Measurements from ENCODE around the gene NRG2.

NRG2 gene

DNA sequence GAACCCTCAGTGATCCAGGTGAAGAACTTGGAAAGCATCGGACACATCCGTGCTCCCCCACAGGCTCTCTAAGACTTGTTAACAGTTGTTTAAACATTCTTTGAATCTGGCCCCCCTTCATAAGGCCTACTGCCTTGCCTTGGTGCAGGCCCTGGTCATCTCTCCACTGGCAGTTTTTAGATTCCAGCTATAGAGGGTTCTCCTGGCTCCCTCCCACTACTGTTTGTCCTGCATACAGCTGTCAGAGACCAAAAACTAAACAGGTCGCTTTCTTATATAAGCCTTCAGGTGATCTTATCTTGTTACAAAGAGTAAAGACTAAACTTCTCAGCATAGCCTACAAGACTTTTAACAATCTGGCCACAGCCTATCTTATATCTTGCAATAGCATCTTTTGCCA lies 32.3 kb downstream of the NRG2 start:
- no peak for DNase-seq (ENCODE audit: low spot score)

DNA sequence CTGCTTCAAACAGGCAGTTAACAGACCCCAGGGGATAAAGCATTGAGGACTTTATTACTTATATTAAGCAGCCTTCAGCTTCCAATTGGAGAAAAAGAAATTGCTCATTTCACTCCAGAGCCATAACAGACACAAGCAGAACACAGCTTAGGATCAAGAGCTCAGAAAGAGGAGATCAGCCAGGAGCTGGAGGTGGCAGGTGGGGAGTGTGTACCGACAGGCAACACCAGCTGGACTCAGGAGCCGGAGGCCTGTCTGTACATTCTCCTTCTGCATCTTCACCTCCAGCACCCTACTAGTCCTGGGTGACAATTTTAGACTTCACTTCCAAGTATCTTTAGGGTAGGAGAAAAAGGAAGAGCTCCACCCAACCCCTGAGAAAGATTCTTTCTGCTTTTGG lies 35.8 kb downstream of the NRG2 start:
- no peak for DNase-seq (ENCODE audit: low spot score)

DNA sequence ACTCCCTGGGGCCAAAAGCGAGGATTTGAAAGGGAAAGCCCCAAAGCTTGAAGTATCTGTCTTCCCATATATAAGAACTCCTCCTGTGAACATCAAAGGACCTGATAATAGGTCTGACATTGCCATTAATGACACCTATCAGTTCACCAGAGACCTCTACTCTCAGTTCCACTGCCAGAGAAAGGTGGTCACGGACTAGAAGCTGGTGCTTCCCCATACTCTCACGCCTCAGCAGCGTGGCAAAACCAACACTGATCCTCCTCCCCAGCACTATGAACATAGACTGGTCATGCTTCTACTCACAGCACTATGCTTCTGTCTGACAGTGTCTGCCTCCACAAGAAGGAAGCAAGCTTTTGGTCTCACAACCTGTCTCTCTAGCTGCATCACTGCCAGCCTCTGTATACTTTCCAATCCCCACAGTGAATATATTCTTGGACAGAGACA lies 37.9 kb downstream of the NRG2 start:
- no peak for DNase-seq (ENCODE audit: low spot score)

DNA sequence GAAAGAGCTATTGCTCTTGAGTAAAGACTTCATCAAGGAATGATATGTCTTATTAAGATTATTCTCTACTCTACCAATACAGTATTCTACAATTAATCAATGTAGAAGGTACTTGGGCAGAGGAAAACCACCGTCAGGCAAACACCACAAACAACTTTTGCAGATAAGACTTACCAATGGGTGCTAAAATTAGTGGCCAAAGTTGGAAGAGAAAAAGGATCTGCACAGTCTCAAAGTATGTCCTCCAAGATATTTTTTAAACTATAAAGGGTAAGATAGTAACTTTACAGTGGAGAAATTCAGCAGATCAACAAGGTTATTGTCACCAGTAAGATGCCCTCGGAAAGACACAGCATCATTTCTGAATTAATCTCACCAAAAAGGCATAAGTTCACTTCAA lies 38.9 kb downstream of the NRG2 start:
- DNase-seq (ENCODE audit: low spot score): no peak

DNA sequence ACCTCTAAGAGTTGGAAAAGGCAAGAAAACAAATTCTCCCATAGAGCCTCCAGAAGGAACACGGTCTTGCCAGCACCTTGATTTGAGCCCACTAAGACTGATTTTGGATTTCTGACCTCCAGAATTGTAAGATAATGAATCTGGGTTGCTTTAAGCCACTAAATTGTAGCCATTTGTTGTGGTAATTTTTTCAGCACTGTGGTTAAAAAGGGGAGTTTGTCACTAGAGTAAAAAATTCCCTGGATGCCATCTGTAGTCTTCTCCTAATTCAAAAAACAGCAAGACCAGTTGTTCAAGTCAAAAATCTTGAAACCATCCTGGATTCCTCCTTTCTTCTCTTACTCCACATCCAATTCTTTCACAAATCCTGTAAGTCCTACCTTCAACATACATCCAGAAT lies 39.6 kb downstream of the NRG2 start:
- DNase-seq (ENCODE audit: low spot score): no peak

DNA sequence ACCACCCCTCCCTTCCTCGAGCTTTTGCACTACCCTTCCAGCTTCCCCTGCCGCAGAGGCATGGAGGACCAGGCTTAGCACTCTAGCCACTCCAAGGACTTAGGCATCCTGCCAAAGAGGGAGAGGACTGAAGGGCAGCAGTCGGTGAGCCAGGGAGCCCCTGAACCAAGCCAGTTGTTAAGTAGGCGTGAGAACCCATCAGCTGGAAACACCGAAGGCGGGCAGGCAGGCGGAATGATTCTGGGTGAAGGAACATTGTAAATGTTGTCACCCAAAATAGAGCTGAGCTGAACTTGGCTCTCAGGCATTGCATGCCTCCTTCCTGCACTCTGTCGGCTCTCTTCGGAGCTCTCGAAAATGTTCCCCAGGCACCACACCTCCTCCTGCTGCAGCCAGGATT lies 42.8 kb downstream of the NRG2 start:
- DNase-seq (ENCODE audit: low spot score): no peak

DNA sequence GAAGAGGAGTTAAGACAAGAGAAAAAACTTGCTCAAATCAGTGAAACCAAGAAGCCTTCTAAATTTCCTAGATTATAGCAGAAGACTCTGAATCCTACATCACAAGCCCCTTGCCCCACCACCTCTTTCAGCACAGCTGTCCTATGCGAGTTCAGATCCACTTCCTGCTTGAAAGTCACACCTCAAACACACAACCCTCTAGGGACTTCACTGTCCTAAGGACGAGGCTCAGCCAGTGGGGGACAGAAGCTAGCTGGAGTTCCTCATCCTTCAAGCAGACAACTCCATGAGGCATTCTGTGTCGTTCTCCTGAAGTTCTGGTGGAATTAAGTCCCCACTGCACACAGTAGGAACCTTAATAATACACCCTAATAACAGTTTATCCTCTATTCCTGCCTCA lies 44.3 kb downstream of the NRG2 start:
- DNase-seq (ENCODE audit: low spot score): no peak

DNA sequence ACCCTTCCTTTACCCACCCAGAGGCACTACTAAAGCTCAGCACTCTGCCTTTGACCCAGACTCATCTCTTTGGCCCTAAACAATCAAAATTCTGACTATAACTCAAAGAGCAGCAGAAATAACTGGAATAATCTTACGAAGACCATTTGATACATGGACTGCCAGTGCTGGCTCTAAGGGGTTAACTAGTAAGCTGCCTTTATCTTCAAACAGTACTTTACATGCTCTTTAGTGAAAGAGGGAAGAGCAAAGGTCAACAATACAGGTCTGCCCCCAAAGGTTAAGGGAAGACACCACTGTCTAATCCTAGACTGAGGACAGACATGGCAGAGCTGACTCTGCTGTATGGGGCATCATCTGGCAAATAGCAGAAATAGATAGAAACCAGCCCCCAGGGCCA lies 45.8 kb downstream of the NRG2 start:
- no peak for DNase-seq (ENCODE audit: low spot score)

DNA sequence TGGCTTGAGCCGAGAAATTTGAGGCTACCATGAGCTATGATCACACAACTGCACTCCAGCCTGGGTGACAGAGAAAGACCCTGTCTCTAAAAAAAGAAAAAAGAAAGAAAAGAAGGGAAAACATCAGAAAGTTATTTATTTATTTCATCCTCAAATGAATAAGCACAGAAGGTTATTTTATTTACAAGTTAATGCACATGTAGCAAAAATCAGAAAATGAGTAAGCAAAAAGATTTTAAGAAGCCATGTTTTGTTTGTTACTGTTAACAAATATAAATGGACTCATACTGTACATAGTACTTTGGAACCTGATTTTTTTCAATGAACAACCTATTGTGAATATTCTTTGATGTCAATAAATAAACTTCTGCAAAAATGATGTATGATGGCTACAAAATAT lies 47.2 kb downstream of the NRG2 start:
- no peak for DNase-seq (ENCODE audit: low spot score)

DNA sequence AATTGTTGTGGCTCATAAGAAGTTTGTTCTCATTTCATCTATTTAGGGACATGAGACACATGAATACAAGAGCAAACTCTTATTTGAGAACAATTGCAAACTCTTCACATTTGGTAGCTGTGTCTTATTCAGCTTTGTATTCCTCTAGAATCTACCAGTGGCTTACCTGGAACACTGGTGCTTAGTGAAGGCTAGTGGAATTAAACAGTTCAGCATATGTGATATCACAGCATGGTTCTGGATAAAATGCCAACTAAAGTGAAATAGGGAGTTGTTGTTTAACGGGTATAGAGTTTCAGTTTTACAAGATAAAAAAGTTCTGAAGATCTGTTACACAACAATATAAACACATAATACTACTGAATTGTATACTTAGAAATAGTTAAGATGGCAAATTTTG lies 48.9 kb downstream of the NRG2 start:
- no peak for DNase-seq (ENCODE audit: low spot score)

DNA sequence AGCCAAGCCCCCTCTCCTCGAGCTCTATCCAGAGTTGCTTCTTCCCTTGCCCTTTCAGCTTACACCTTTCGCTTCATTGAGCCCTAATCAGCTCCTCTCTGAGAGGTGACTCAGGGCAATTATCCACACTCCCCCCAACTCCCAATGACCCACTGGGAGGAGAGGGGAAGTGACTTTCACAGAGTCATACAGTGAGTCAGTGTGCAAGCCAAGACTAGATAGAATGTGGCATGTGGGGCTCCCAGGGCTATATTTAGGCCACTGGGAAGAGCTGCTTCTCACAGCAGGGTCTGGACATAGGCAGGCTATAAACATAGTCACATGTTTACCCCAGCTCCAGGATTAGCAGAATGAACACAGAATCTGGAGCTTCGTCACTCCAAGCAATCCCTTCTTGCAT lies 57.4 kb downstream of the NRG2 start:
- DNase-seq (ENCODE audit: low spot score): no peak

DNA sequence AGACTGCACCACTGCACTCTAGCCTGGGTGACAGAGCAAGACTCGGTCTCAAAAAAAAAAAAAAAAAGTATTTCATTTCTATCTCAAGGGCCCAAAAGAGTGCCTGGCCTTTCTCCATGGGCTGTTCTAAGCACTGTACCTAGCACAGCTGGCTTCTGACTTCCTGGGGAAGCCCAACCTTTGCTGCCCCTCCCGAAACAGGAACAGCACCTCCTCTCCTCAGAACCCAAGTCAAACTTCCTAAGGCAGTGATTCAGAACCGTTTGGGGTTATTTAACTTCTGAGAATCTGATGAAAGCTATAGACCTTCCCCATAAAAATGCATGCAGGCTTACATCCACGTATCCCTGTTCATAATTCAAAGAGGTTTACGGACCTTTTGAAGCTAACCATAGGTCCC lies 57.8 kb downstream of the NRG2 start:
- DNase-seq (ENCODE audit: low spot score): no peak

DNA sequence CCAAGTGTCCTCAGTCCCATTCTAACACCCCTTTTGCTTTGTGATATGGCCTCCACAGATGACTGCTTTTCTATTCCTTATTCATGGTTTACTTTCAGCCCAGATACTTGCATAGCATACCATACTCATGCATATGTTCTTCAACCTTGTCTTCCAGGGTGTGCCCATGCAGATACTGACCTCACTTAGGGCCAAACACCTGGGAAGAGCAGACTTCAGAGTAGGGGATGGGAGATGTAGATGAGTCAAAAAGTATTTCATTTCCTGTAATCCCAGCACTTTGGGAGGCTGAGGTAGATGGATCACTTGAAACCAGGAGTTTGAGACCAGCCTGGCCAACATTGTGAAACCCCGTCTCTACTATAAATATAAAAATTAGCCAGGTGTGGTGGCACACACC lies 58.3 kb downstream of the NRG2 start:
- no peak for DNase-seq (ENCODE audit: low spot score)

DNA sequence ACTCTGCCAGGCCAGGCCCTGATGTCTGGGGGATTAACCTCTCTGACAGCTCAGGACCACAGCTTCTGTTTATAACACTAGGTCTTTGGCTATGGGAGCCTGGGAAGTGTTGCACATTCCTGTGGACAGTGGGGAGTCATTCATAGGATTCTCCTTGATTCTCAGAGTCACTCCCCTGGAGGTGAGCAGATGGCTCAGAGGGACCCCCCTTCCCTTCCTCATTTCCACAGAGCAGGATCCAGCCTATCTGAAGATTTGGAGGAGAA lies 60.2 kb downstream of the NRG2 start:
- DNase-seq (ENCODE audit: low spot score): no peak

DNA sequence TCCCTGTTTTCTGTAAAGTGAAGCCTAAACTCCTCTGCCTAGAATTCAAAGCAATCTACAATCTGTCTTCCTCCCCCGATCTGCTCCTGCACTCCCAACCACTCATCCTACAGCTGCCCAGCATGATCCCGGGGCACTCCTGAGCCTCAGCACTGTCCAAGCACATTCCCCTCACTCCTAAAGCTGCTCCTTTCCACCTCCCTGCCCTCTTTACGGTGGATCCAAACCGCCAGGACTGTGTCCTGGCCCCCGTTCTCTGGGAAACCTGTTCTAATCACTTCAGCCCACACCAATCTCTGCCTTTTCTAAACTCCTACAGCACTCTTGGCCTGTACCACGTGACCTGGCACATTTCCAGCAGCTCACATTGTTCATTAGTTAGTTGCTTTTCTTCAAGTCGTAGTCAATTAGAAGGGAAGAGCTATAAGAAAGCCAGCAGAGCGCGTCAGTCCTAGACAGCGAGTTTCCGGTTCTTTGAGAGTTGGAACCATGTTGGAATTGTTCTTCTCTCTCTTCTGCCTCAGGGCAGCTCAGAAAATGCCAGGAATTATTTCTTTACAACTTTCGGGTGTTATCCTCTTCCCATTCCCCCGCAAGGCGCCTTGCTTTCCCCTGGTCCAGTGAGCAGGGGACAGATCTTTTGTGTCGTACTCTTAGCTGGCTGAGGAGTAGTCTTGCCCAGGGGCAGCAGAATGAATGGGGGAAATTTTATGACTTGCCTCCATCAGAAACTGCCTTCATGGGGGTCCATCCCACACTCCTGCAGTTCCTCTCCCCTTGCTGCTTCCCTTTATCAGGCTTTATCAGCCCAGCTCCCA lies 60.7 kb downstream of the NRG2 start:
- no peak for DNase-seq (ENCODE audit: low spot score)

DNA sequence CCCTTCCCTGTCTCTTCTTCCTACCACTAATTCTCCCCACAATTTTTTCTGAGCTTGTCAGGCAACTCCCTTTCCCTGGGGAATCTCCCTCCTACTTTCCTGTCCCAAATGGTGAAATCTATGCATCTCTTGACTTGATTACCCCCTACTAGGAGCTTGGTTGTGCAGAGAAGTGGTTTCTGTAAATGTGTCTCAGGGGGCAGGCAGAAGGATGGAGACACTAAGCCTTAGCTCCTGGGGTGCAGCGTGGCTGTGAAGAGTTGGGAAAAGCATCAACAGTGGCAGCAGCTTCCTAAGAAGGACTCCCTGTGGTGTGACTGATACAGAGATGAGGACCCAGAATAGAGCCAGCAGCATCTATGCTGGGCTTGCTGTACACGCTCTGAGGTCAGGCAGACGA lies 62.3 kb downstream of the NRG2 start:
- DNase-seq (ENCODE audit: low spot score): no peak

DNA sequence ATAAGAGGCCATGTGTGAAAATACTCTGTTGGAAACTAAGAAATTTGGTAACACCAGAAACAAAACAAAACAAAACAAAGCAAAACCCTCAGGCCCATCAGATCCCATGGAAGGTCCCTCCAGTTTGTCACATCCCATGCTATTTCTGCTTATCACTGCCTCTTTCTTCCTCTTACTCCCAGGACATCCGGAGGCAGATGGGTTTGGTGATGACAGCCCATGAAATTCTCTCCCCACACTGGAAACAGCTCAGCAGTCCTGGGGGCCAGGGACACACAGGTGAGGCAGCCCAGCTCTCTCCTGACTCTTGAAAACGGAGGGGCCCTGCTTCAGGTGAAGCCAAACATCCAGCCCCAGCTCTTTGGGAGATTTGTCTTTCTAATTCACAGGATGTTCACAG lies 63.2 kb downstream of the NRG2 start:
- no peak for DNase-seq (ENCODE audit: low spot score)

DNA sequence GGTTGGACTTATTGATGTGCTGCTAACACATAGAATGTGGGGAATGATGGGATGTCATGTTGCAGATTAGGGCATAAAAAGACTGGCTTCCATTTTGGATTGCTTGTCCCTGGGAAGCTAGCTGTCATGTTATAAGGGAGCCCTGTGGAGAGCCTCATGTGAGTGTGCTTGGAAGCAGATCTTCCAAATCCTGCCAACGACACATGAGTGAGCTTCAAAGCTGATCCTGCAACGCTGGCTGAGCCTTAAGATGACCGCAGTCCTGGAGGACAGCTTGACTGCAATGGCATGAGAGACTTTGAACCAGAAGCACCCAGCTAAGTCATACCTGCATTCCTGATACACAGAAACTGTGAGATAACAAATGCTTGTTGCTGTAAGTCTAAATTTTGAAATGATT lies 63.6 kb downstream of the NRG2 start:
- DNase-seq (ENCODE audit: low spot score): no peak

DNA sequence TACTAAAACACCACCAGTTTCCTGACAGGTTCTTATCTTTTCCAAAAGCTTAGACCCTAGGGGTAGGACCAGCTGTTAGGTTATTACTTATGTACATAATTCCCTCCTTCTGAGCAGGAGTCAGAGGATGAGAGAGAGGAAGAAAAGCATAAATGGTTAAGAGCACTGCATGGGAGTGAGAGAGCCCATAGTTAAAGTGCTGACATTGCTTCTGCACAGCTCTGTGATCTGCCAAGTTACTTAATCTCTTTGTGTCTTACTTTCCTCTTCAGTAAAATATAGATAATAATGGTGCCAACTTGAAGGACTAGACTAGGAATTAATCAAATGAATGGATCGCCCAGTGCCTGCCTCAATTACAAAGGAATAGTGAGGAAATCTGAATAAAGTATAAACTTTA lies 66.4 kb downstream of the NRG2 start:
- DNase-seq (ENCODE audit: low spot score): no peak

DNA sequence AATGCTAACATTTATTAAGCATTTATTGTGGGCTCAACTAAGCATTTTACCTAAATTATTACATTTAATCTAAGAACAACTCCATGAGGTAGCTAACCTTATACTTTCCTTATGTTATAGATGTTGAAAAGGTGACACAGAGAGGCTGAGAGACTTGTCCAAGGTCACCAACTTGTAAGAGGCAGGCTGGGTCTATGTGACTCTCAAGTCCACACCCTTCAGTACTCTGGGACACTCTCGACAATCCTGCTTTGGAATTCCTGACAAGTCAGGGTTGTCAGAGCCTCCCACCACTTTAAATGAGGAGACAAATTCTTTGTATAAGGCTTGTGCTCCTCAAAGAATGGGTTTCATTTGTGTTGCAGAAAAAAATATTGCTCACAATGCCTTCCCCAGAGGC lies 67.2 kb downstream of the NRG2 start:
- no peak for DNase-seq (ENCODE audit: low spot score)

DNA sequence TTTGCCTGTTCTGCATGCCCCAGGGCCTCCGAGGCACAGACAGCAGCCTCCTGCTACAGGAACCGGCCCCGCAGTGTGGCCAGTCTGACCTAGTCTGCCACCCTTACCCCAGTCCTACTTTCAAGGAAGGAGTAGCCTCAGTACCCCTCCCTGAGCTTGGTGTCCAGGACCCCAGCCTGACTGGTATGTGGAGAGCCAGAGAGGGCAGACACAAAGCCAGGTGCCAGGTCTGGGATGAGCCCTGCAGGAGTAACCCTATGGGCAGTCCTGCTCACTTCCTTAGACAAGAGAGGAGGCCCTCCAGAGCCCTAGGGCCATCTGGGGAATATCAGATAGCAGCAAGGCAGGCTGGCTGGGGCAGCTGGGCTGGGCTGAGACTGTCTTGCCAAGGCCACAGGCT lies 67.8 kb downstream of the NRG2 start:
- no peak for DNase-seq (ENCODE audit: low spot score)

DNA sequence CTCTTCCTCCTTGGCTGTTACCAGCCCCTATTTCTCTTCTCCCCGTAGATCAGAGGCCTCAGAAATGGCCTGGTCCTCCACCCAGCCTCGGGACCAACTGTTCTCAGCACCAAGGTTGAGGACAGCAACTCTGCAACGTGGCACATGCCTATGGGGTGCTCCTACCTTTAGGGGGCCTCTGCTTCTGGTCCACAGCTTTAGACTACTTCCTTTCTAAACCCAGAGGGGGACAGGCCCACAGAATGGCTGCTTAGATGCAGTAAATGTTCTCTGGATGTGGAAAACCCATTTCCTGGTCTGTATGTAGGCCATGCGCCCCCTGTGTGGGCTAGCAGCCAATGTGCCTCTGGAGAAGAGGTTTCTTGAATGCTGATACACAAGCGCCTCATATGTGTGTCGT lies 68.4 kb downstream of the NRG2 start:
- DNase-seq (ENCODE audit: low spot score): no peak

DNA sequence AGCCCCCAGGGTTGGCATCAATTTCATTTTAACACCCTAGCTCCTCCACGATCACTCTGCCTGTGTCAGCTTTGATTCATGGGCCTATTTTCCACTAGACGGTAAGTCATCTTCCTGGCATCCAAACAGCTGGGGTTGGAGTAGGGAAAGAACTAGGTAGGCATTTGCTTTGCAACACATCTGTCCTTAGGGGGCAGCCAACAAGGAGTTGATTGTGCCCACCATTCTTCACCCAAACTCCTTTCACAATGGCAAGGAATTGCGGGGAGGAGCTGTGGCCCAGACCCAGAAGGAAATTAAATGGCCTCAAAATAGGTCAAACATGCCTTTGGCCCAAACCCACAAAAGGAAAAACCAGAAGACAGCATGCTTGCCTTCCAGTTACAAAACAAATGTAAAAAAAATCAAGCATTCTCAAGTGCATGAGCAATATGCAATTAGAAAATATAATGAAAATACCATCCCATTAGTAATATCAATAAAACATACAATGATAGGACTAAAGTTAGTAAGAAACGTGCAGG lies 71.8 kb downstream of the NRG2 start:
- no peak for DNase-seq (ENCODE audit: low spot score)

DNA sequence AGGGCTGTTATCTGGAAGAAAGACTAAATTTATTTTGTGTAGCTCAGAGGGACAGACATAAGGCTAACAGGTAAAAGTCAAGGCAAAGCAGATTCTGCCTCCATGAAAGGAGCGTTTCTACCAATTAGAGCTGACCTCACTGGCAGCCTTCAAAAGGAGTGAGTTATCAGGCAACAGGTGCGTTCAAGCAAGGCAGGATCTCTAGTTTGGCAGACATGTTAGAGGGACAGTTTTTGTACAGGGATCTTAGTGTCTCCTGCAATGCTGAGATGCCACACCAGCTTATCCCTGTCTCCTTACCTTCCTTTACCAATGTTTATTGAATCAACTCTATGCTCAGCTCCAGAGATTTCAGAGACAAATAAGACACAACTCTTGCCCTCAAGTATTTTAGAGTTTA lies 73.8 kb downstream of the NRG2 start:
- no peak for DNase-seq (ENCODE audit: low spot score)
